Transverse colon (tissue), 4 donors: ENCODE data around the gene TNNI3. TPM values are rescaled to one million over a fixed set of nuclear protein-coding genes. Genes with fewer than 3 reads are reported as not detected.

ENCODE experiments used
- DNase-seq: peaks from one replicate; pipeline ENCODE4 v3.0.0-alpha.2; 2019
- H3K27ac ChIP-seq, 4 donors: fragments of 200-600 bp; sonication (generic); 2 replicates each; pipeline ENCODE4 v1.5.1; 2016 to 2018; ENCODE audit warnings: inconsistent platforms in 4 of 4
- H3K27me3 ChIP-seq: fragments of 200-600 bp; sonication (generic); 2 replicates; pipeline ENCODE4 v1.5.1; 2017; ENCODE audit warnings: inconsistent platforms
- H3K36me3 ChIP-seq, 4 donors: fragments of 200-600 bp; sonication (generic); 2 replicates each; pipeline ENCODE4 v1.5.1; 2017 to 2019; ENCODE audit warnings: inconsistent platforms in 4 of 4
- H3K4me1 ChIP-seq, 4 donors: fragments of 200-600 bp; sonication (generic); 2 replicates each; pipeline ENCODE4 v1.5.1; 2017 to 2020; ENCODE audit warnings: inconsistent platforms in 4 of 4
- H3K4me3 ChIP-seq, 4 donors: fragments of 200-600 bp; sonication (generic); 1 replicate in 1 of 4; 2 replicates in 3 of 4; pipeline versions ENCODE4 v1.5.1 to v1.6.1; 2017 to 2019; ENCODE audit warnings: inconsistent platforms in 4 of 4
- H3K9me3 ChIP-seq, 2 donors: fragments of 200-600 bp; sonication (generic); 2 replicates each; pipeline ENCODE4 v1.5.1; 2017 to 2019; ENCODE audit warnings: inconsistent platforms in 2 of 2
- EP300 ChIP-seq: sonication (generic); formaldehyde crosslinking; IDR thresholded peaks from one replicate; pipeline ENCODE4 v1.6.1; 2017; ENCODE audit warnings: antibody characterized with exemption, low read depth
- POLR2A ChIP-seq: fragments of 450-650 bp; IDR thresholded peaks from one replicate; pipeline ENCODE4 v1.6.1; 2016; ENCODE audit warnings: antibody characterized with exemption, mild to moderate bottlenecking, moderate library complexity
- POLR2AphosphoS5 ChIP-seq, 3 donors: sonication (generic); formaldehyde crosslinking; IDR thresholded peaks; one replicate each; pipeline ENCODE4 v1.6.1; 2016; ENCODE audit warnings: antibody characterized with exemption in 3 of 3
- WGBS, 2 donors: methylation state at CpG; one replicate each; pipeline ENCODE4 v1.1.5; 2018; ENCODE audit warnings: low coverage in 1 of 2; 5-methylcytosine and 5-hydroxymethylcytosine counted together
- in situ Hi-C, 4 donors: fragments of 200-750 bp; cut with MboI; loops; one replicate each; pipeline versions ENCODE4 v1.15.0 to v1.15.1; 2017; ENCODE audit warnings: low sequenced_read_pairs in 3 of 4, low pct_ligation_motif_present in 1 of 4, low pct_unique_long_range_greater_than_20kb in 1 of 4
- intact Hi-C: fragments of 100-400 bp; cut with DNase I; formaldehyde crosslinking; loops from one replicate; pipeline ENCODE4 v1.15.1; 2023; ENCODE audit warnings: low total_unique reads
- total RNA-seq, 4 donors: library from RNA; depleted of rRNA; stranded (reverse); fragments of >200 nt; gene quantifications; one replicate each; pipeline ENCODE4 v1.1.0, GENCODE V29; 2016
- TF ChIP-seq, protein P1 (sequence below), 5 experiments: fragments of 200-600 bp in 3 of 5; fragments of 450-650 bp in 2 of 5; sonication (generic) in 3 of 5; IDR thresholded peaks; 1 replicate in 2 of 5; 2 replicates in 3 of 5; pipeline ENCODE4 v1.5.1; 2016 to 2017; ENCODE audit warnings: antibody characterized with exemption in 5 of 5, inconsistent platforms in 3 of 5, mild to moderate bottlenecking in 2 of 5, moderate library complexity in 1 of 5

The TNNI3 gene
- total RNA-seq, 4 donors from 2014 or later = not detected

DNA sequence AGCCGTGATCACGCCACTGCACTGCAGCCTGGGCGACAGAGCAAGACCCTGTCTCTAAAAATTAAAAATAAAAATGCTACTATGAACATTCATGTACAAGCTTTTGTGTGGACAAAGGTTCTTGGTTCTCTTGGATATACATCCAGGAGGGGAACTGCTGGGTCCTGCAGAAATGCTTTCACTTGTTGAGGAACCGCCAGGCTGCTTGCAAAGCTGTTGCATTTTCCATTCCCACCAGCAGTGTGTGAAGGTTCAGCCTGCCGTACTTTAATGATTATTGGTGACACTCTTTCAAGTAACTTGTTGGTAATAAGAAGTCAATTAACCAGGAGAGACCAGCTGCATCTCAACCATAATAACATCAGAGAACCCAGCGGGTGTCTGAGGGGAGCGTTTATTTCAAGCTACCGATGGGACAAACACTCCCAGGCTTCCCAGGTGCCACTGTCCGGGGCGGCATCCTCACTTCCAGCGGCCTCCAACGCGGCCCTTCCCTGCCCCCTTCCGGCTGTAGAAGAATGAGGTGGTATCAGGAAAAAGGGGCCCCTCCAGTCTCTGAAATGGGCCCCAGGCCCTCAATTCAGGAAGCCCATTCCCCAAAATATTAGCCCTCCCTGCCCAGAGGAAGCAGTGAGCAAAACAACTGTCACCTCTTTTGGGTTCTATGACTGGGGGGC, 24.9 kb downstream of the TNNI3 start:
- peaks cover 79% of the 10 kb centered on the region for H3K27me3 ChIP-seq

DNA sequence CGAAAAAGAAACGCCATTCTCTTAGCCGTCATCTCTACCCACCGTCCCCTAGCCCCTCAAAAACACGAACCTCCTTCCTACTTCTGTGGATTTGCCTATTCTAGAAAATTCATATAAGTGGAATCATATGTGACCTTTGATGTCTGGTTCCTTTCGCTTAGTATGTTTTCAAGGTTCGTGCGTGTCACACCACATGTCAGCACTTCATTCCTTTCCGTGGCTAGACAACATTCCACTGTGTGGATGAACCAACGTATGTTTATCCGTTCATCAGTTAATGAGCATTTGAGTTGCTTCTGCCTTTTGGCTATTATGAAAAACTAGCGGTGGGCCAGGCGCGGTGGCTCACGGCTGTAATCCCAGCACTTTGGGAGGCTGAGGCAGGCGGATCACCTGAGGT, 26.1 kb downstream of the TNNI3 start:
- in situ Hi-C loops (loop anchor here in 2 of 4 donors (10.0 kb wide), 2 partner anchors 283 to 363 kb away; no protein-coding TSS in a partner anchor), intact Hi-C loops (no loop called here)
- DNase-seq = no peak
- Histone ChIP-seq H3K4me3 (no peak overlapping the region), H3K9me3 (no peaks in the 10 kb centered on the region), H3K4me1 (no peaks in the 10 kb centered on the region), H3K27ac (no peak overlapping the region), H3K36me3 (no peaks in the 10 kb centered on the region), H3K27me3 (peaks cover 70% of the 10 kb centered on the region)
- WGBS, 2 donors = 83 to 88% methylated on average over 8 to 16 of the region's 16 CpGs
- no peak for TF ChIP-seq POLR2A

More for the DNA sequence above, 24.9 kb downstream of the TNNI3 start:
- Histone ChIP-seq H3K9me3 (no peaks in the 10 kb centered on the region), H3K36me3 (no peaks in the 10 kb centered on the region), H3K4me3 (no peak overlapping the region), H3K4me1 (no peaks in the 10 kb centered on the region), H3K27ac (no peak overlapping the region)
- DNase-seq = no peak
- no peak for TF ChIP-seq POLR2A
- TF ChIP-seq, protein P1, sequence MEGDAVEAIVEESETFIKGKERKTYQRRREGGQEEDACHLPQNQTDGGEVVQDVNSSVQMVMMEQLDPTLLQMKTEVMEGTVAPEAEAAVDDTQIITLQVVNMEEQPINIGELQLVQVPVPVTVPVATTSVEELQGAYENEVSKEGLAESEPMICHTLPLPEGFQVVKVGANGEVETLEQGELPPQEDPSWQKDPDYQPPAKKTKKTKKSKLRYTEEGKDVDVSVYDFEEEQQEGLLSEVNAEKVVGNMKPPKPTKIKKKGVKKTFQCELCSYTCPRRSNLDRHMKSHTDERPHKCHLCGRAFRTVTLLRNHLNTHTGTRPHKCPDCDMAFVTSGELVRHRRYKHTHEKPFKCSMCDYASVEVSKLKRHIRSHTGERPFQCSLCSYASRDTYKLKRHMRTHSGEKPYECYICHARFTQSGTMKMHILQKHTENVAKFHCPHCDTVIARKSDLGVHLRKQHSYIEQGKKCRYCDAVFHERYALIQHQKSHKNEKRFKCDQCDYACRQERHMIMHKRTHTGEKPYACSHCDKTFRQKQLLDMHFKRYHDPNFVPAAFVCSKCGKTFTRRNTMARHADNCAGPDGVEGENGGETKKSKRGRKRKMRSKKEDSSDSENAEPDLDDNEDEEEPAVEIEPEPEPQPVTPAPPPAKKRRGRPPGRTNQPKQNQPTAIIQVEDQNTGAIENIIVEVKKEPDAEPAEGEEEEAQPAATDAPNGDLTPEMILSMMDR (IDR thresholded peaks at IDR 0.05) = peak in 1 of 5 experiments; percentile 3
- WGBS, 2 donors = 17 to 40% methylated on average over 1 to 12 of the region's 14 CpGs
- in situ Hi-C loops (loop anchor here in 2 of 4 donors (10.0 kb wide), 2 partner anchors 282 to 362 kb away; no protein-coding TSS in a partner anchor), intact Hi-C loops (no loop called here)

DNA sequence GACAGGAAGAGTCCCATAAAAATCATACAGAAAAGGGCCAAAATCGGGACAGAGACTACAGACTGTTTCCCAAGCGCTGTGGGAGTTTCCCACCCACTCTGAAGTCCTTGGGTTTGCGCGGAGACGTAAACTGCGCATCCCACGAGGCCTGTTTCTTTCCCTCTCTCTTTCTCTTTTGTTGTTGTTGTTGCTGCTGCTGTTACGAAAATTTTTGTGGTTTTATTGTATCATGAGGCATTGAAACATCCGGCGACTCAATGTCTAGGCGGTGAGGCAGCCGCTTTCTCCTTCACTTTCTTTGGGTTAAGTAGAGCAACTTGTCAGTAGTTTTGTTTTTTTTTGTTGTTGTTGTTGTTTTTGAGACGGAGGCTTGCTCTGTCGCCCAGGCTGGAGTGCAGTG, 38.5 kb downstream of the TNNI3 start:
- H3K4me3 ChIP-seq = no peak overlapping the region
- 87 to 89% methylated on average over 10 to 14 of the region's 14 CpGs for WGBS, 2 donors
- H3K27ac ChIP-seq = no peak overlapping the region
- peaks cover 17 to 33% (median 30%) of the 10 kb centered on the region in 4 donors for H3K4me1 ChIP-seq
- intact Hi-C loops (loop anchor here (10.0 kb wide), 1 partner anchor 486 kb away; the partner anchor contains the start of genes ZNF524 and ZNF865), in situ Hi-C loops (no loop called here)
- no peaks in the 10 kb centered on the region for H3K36me3 ChIP-seq
- H3K9me3 ChIP-seq = no peaks in the 10 kb centered on the region
- H3K27me3 ChIP-seq = peaks cover 15% of the 10 kb centered on the region
- TF ChIP-seq POLR2AphosphoS5 (IDR thresholded peaks at IDR 0.05) (no peak), POLR2A (no peak)
- DNase-seq = no peak

DNA sequence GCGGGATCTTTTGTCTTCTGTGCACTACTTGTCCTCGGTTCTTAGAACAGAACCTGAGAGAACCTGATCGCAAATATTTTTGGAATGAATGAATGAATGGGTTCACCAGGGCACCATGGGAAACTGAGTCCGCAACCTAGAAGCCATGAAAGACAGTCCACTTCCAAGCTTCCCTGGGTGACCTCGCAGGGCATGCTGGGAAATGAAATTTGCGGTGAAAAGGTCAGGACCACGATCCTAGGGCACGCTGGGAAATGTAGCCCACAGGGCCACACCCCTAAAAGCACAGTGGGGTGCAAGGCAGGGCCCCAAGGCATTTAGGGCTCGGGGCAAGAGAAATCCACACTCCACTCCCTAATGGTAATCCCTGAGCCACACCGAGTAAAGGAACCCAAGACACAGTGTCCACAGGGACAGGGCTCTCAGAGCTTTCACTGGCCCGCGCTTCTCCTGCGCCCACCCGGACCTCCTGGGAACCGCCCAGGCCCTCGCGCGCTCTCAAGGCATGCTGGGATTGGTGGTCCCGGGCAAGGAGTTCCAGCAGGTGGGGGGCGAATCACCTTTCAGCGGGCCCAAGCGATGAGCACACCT, 39.0 kb downstream of the TNNI3 start:
- Histone ChIP-seq H3K36me3 (no peaks in the 10 kb centered on the region), H3K27ac (peak overlapping the region; percentile 92 to 96 (median 95)), H3K27me3 (peaks cover 10% of the 10 kb centered on the region), H3K4me3 (peak overlapping the region in 3 of 4 donors; percentile 69 to 95 (median 90)), H3K9me3 (no peaks in the 10 kb centered on the region), H3K4me1 (peaks cover 18 to 38% (median 33%) of the 10 kb centered on the region in 4 donors)
- peak; percentile 35 for DNase-seq
- WGBS, 2 donors = 53% methylated on average over 22 of the region's 22 CpGs; no CpG with 5 or more reads in 1 of the 2 donors
- TF ChIP-seq, protein P1 (IDR thresholded peaks at IDR 0.05) = no peak
- TF ChIP-seq POLR2AphosphoS5 (IDR thresholded peaks at IDR 0.05) = no peak
- no peak for TF ChIP-seq POLR2A
- TF ChIP-seq EP300 = no peak
- in situ Hi-C loops (no loop called here), intact Hi-C loops (loop anchor here (10.0 kb wide), 1 partner anchor 486 kb away; the partner anchor contains the start of genes ZNF524 and ZNF865)

DNA sequence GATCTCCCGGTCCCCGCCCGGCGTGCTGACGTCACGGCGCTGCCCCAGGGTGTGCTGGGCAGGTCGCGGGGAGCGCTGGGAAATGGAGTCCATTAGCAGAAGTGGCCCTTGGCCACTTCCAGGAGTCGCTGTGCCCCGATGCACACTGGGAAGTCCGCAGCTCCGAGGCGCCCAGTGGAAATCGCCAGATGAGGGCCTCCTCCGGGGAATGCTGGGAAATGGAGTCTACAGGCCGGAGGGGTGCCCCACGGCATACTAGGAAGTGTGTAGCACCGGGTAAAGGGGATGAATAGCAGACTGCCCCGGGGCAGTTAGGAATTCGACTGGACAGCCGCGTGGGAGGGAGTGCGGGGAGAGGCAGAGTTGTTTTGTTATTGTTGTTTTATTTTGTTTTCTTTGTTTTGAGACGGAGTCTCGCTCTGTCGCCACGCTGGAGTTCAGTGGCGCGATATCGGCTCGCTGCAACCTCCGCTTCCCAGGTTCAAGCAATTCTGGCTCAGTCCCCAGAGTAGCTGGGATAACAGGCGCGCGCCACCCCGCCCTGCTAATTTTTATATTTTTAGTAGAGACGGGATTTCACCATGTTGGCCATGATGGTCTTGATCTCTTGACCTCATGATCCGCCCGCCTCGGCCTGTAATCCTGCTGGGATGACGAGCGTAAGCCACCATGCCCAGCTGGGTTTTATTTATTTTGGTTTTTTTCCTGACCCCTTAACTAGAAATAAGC, 39.7 kb downstream of the TNNI3 start:
- TF ChIP-seq, protein P1 (IDR thresholded peaks at IDR 0.05) = peak in 2 of 5 experiments; percentile 25 to 26
- TF ChIP-seq POLR2AphosphoS5 (IDR thresholded peaks at IDR 0.05) (peak; percentile 74 to 85 (median 83)), EP300 (no peak)
- in situ Hi-C loops = no loop called here
- Histone ChIP-seq H3K4me1 (peaks cover 24 to 44% (median 40%) of the 10 kb centered on the region in 4 donors), H3K4me3 (peak overlapping the region; percentile 20 to 95 (median 80)), H3K36me3 (no peaks in the 10 kb centered on the region), H3K9me3 (no peaks in the 10 kb centered on the region), H3K27me3 (peaks cover 4% of the 10 kb centered on the region), H3K27ac (peak overlapping the region; percentile 92 to 96 (median 95))
- DNase-seq = peak; percentile 99
- WGBS, 2 donors = 1 to 6% methylated on average over 6 to 35 of the region's 44 CpGs
- intact Hi-C loops = loop anchor here (10.0 kb wide), 1 partner anchor 487 kb away; the partner anchor contains the start of genes ZNF524 and ZNF865
